K562 (cell line): ENCODE results near the gene EVI5L. TPM values are rescaled to one million over a fixed set of nuclear protein-coding genes. Genes with fewer than 3 reads are reported as not detected.

Source experiments
- BRD4 ChIP-seq: fragments of 200-600 bp; sonication (generic); IDR thresholded peaks from 2 replicates; pipeline ENCODE4 v1.6.1; 2017; ENCODE audit warnings: inconsistent platforms
- RFX7 ChIP-seq: fragments of 250-450 bp; sonication (Bioruptor Pico); IDR thresholded peaks from 2 replicates; pipeline ENCODE4 v1.5.1; 2021; ENCODE audit warnings: mild to moderate bottlenecking
- SAFB ChIP-seq: fragments of 200-400 bp; formaldehyde crosslinking; IDR thresholded peaks from 2 replicates; pipeline ENCODE4 v1.6.1; 2017; ENCODE audit warnings: low read depth, low read length, borderline replicate concordance
- THRB ChIP-seq: fragments of 450-650 bp; formaldehyde crosslinking; conservative IDR thresholded peaks from 2 replicates; pipeline ENCODE4 v1.4.0; 2022; ENCODE audit warnings: mild to moderate bottlenecking, missing genetic modification characterization
- ZBTB11 ChIP-seq, 3 experiments: fragments of 200-800 bp in 1 of 3; fragments of 250-450 bp in 1 of 3; fragments of 450-650 bp in 1 of 3; sonication (Bioruptor Pico) in 1 of 3; sonication (Bioruptor generic) in 1 of 3; formaldehyde crosslinking in 1 of 3; IDR thresholded peaks; 2 replicates each; pipeline versions ENCODE4 v1.6.1 to v1.8.0; 2016 to 2022; ENCODE audit warnings: mild to moderate bottlenecking in 2 of 3, missing genetic modification characterization in 2 of 3, missing compliant biosample characterization in 1 of 3, moderate library complexity in 1 of 3
- ZFP30 ChIP-seq: fragments of 250-450 bp; sonication (Bioruptor Pico); IDR thresholded peaks from 2 replicates; pipeline ENCODE4 v1.8.0; 2022; ENCODE audit warnings: moderate library complexity, mild to moderate bottlenecking, inconsistent platforms, borderline replicate concordance
- ZFPM2 ChIP-seq: fragments of 250-450 bp; sonication (Bioruptor Pico); IDR thresholded peaks from 2 replicates; pipeline ENCODE4 v1.5.1; 2022; ENCODE audit warnings: mild to moderate bottlenecking
- ZNF586 ChIP-seq: fragments of 450-650 bp; formaldehyde crosslinking; conservative IDR thresholded peaks from 2 replicates; pipeline ENCODE4 v1.4.0; 2020; ENCODE audit warnings: mild to moderate bottlenecking, moderate library complexity
- ZNF699 ChIP-seq: fragments of 250-450 bp; sonication (Bioruptor Pico); IDR thresholded peaks from 2 replicates; pipeline ENCODE4 v1.8.0; 2021; ENCODE audit warnings: mild to moderate bottlenecking, moderate library complexity; ENCODE audit not compliant: insufficient replicate concordance
- polyA plus RNA-seq, 8 experiments: library from polyadenylated mRNA; depleted of rRNA in 4 of 8; stranded (reverse) in 5 of 8; unstranded in 3 of 8; fragments of >200 nt; fragmentation: Nextera tagmentation in 2 of 8; fragmentation: Illumina TruSeq in 1 of 8; extraction: Ambion mirVana in 2 of 8; extraction: Trizol in 1 of 8; gene quantifications; 2 replicates each; pipeline versions ENCODE4 v1.2.1 to v1.2.3, GENCODE V29; 2011 to 2014; ENCODE audit warnings: inconsistent platforms in 1 of 8, missing spikeins in 1 of 8
- total RNA-seq, 7 experiments: library from RNA; depleted of rRNA in 6 of 7; stranded (reverse); fragments of >200 nt in 6 of 7; fragmentation: Illumina TruSeq in 2 of 7; extraction: Trizol in 2 of 7; gene quantifications; 2 replicates each; pipeline versions ENCODE4 v1.2.1 to v1.2.3, GENCODE V29; 2011 to 2021; ENCODE audit warnings: low replicate concordance in 1 of 7
- TF ChIP-seq, protein P1 (sequence below): fragments of 450-650 bp; IDR thresholded peaks from 2 replicates; pipeline ENCODE4 v1.7.1; 2018; ENCODE audit warnings: mild to moderate bottlenecking, low read depth; ENCODE audit not compliant: partially characterized antibody
- TF ChIP-seq, protein P2 (sequence below): fragments of 450-650 bp; IDR thresholded peaks from 2 replicates; pipeline ENCODE4 v1.6.1; 2018; ENCODE audit not compliant: partially characterized antibody

The EVI5L gene
- total and polyA plus RNA-seq, 9 of the 15 experiments (the other 6 are each of a cell fraction or from before 2014, with no cell fraction given), result 0.69 to 1.8 (median 1.2) TPM; not detected in 2

GRCh38 chr19:7871437-7872305 is 41.7 kb downstream of the EVI5L start (continued):
- no peak for TF ChIP-seq ZBTB11 (CRISPR knock-in tag; IDR thresholded peaks at IDR 0.05)
- no peak for TF ChIP-seq ZFPM2 (CRISPR knock-in tag)
- no peak for TF ChIP-seq ZNF586 (CRISPR knock-in tag)
- no peak for TF ChIP-seq THRB (CRISPR knock-in tag)
- TF ChIP-seq ZNF699, result no peak
- TF ChIP-seq, protein P1, sequence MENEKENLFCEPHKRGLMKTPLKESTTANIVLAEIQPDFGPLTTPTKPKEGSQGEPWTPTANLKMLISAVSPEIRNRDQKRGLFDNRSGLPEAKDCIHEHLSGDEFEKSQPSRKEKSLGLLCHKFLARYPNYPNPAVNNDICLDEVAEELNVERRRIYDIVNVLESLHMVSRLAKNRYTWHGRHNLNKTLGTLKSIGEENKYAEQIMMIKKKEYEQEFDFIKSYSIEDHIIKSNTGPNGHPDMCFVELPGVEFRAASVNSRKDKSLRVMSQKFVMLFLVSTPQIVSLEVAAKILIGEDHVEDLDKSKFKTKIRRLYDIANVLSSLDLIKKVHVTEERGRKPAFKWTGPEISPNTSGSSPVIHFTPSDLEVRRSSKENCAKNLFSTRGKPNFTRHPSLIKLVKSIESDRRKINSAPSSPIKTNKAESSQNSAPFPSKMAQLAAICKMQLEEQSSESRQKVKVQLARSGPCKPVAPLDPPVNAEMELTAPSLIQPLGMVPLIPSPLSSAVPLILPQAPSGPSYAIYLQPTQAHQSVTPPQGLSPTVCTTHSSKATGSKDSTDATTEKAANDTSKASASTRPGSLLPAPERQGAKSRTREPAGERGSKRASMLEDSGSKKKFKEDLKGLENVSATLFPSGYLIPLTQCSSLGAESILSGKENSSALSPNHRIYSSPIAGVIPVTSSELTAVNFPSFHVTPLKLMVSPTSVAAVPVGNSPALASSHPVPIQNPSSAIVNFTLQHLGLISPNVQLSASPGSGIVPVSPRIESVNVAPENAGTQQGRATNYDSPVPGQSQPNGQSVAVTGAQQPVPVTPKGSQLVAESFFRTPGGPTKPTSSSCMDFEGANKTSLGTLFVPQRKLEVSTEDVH, result no peak
- TF ChIP-seq RFX7 (CRISPR knock-in tag), result no peak
- TF ChIP-seq BRD4, result no peak
- no peak for TF ChIP-seq SAFB
- TF ChIP-seq, protein P2, sequence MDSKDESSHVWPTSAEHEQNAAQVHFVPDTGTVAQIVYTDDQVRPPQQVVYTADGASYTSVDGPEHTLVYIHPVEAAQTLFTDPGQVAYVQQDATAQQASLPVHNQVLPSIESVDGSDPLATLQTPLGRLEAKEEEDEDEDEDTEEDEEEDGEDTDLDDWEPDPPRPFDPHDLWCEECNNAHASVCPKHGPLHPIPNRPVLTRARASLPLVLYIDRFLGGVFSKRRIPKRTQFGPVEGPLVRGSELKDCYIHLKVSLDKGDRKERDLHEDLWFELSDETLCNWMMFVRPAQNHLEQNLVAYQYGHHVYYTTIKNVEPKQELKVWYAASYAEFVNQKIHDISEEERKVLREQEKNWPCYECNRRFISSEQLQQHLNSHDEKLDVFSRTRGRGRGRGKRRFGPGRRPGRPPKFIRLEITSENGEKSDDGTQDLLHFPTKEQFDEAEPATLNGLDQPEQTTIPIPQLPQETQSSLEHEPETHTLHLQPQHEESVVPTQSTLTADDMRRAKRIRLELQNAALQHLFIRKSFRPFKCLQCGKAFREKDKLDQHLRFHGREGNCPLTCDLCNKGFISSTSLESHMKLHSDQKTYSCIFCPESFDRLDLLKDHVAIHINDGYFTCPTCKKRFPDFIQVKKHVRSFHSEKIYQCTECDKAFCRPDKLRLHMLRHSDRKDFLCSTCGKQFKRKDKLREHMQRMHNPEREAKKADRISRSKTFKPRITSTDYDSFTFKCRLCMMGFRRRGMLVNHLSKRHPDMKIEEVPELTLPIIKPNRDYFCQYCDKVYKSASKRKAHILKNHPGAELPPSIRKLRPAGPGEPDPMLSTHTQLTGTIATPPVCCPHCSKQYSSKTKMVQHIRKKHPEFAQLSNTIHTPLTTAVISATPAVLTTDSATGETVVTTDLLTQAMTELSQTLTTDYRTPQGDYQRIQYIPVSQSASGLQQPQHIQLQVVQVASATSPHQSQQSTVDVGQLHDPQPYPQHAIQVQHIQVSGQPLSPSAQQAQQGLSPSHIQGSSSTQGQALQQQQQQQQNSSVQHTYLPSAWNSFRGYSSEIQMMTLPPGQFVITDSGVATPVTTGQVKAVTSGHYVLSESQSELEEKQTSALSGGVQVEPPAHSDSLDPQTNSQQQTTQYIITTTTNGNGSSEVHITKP, result no peak
- TF ChIP-seq ZFP30 (CRISPR knock-in tag), result no peak
